Common myeloid progenitor, CD34-positive (primary cell): ENCODE data around the gene SUGP1.

ENCODE experiments used
- CTCF ChIA-PET: fragments of 350-600 bp; sonication (Branson Sonifier 250); formaldehyde crosslinking; loops from one replicate; lab custom pipeline; 2021; ENCODE audit warnings: antibody characterized with exemption; lab: Charles Lee
- POLR2A ChIA-PET: fragments of 350-600 bp; sonication (Branson Sonifier 250); formaldehyde crosslinking; loops from one replicate; lab custom pipeline; 2021; ENCODE audit warnings: antibody characterized with exemption; lab: Charles Lee
- DNase-seq, 3 donors: peaks; one replicate each; pipeline versions ENCODE4 v3.0.0 to v3.0.0-alpha.2; 2013
- H3K27ac ChIP-seq, 2 experiments: 1 replicate in 1 of 2; 2 replicates in 1 of 2; pipeline ENCODE4 v1.7.0; 2013; ENCODE audit warnings: inconsistent platforms in 2 of 2, low read length in 2 of 2, mild to moderate bottlenecking in 2 of 2, low read depth in 1 of 2, moderate library complexity in 1 of 2; ENCODE audit not compliant: severe bottlenecking in 2 of 2, insufficient read depth in 1 of 2, poor library complexity in 1 of 2
- H3K27me3 ChIP-seq, 5 experiments: replicated peaks in 2 of 5; 1 replicate in 3 of 5; 2 replicates in 2 of 5; pipeline versions ENCODE4 v1.6.1 to v1.7.0; 2013; ENCODE audit warnings: low read length in 4 of 5, mild to moderate bottlenecking in 2 of 5, moderate library complexity in 2 of 5, inconsistent platforms in 1 of 5; ENCODE audit not compliant: insufficient read depth in 5 of 5, control insufficient read depth in 4 of 5
- H3K36me3 ChIP-seq, 4 experiments: 1 replicate in 2 of 4; 2 replicates in 2 of 4; pipeline versions ENCODE4 v1.6.1 to v1.7.0; 2013; ENCODE audit warnings: low read length in 3 of 4, control low read depth in 1 of 4, mild to moderate bottlenecking in 1 of 4; ENCODE audit not compliant: control insufficient read depth in 4 of 4, insufficient read depth in 4 of 4
- H3K4me1 ChIP-seq, 4 experiments: 1 replicate in 3 of 4; 2 replicates in 1 of 4; pipeline versions ENCODE4 v1.6.1 to v1.7.1; 2013; ENCODE audit warnings: low read length in 3 of 4, mild to moderate bottlenecking in 3 of 4, control low read depth in 1 of 4, inconsistent platforms in 1 of 4, moderate library complexity in 1 of 4; ENCODE audit not compliant: control insufficient read depth in 4 of 4, insufficient read depth in 4 of 4; ENCODE audit errors: control extremely low read depth in 1 of 4
- H3K4me3 ChIP-seq, 7 experiments: 1 replicate in 4 of 7; 2 replicates in 3 of 7; pipeline versions ENCODE4 v1.5.1 to v1.7.0; 2013; ENCODE audit warnings: mild to moderate bottlenecking in 7 of 7, low read length in 6 of 7, moderate library complexity in 6 of 7, inconsistent platforms in 2 of 7, low read depth in 2 of 7, control low read depth in 1 of 7; ENCODE audit not compliant: insufficient read depth in 4 of 7, control insufficient read depth in 1 of 7; ENCODE audit errors: extremely low read depth in 1 of 7
- H3K9me3 ChIP-seq, 5 experiments: 1 replicate in 4 of 5; 2 replicates in 1 of 5; pipeline versions ENCODE4 v1.6.1 to v1.7.1; 2013; ENCODE audit warnings: low read length in 4 of 5, mild to moderate bottlenecking in 2 of 5, inconsistent platforms in 1 of 5, low read depth in 1 of 5, moderate library complexity in 1 of 5; ENCODE audit not compliant: control insufficient read depth in 4 of 5, insufficient read depth in 2 of 5; ENCODE audit errors: control extremely low read depth in 1 of 5
- WGBS: methylation state at CpG from one replicate; pipeline ENCODE4 v1.1.5; 2013; ENCODE audit not compliant: insufficient coverage; 5-methylcytosine and 5-hydroxymethylcytosine counted together

Gene SUGP1

DNA sequence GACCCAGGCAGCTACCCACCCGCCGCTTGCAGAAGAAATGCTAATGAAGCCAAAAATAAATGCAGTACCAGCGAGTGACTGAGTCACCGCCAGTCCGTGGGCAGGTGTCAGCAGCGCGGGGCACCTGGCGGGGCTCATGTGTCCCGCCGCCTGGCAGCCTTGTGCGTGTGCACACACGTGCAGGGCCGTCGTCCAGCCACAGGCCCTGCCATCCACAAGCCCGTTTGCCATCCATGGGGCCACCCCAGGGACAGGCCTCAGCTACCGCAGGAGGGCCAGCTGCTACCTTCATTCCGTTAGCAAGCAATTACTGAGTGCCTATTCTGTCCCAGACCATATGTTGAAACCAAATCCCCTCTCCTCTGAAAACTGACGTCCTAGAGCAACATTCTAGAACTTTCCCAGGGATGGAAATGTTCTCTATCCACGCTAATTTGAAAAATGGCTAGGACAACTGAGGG, 88.0 kb downstream of the SUGP1 start:
- POLR2A ChIA-PET, result no interaction called here
- DNase-seq, result no peak
- WGBS, result 86% methylated on average over 12 of the region's 19 CpGs
- H3K27me3 ChIP-seq, result peaks cover 0 to 20% (median 12%) of the 10 kb centered on the region in 5 experiments
- CTCF ChIA-PET, result interaction anchor here (1.2 kb wide), 1 partner anchor 10 kb away, joined by 3 read pairs; no protein-coding TSS in a partner anchor
- H3K9me3 ChIP-seq, result peaks cover 9 to 21% (median 18%) of the 10 kb centered on the region in 5 experiments
- H3K4me1 ChIP-seq, result no peaks in the 10 kb centered on the region
- no peak overlapping the region for H3K4me3 ChIP-seq
- H3K36me3 ChIP-seq, result no peaks in the 10 kb centered on the region
- no peak overlapping the region for H3K27ac ChIP-seq

DNA sequence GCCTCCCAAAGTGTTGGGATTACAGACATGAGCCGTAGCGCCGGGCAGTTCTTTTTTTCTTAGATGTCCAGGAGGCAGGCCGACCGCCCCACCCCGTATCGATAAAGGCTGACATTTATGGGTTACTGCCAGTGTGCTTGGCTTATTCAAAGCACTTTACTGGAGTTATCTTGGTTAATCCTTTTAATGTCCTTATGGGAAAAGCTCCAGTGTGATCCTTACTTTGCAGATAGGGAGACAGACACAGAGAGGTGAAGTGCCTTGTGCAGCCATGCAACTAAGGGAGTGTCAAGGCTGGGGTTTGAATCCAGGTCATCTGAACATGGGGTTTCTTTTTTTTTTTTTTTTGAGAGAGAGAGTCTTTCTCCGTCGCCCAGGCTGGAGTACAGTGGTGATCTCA, 89.3 kb downstream of the SUGP1 start:
- ChIA-PET CTCF (interaction anchor here (0.7 to 1.1 kb wide), 2 partner anchors 32 to 76 kb away, joined by 3 to 4 read pairs; no protein-coding TSS in a partner anchor), POLR2A (interaction anchor here (0.8 kb wide), 1 partner anchor 34 kb away, joined by 5 read pairs; no protein-coding TSS in a partner anchor)
- H3K27me3 ChIP-seq, result peaks cover 0 to 28% (median 12%) of the 10 kb centered on the region in 5 experiments
- H3K36me3 ChIP-seq, result no peaks in the 10 kb centered on the region
- DNase-seq, result no peak
- 100% methylated on average over 5 of the region's 9 CpGs for WGBS
- no peak overlapping the region for H3K4me3 ChIP-seq
- H3K27ac ChIP-seq, result no peak overlapping the region
- H3K4me1 ChIP-seq, result no peaks in the 10 kb centered on the region
- peaks cover 6 to 21% (median 18%) of the 10 kb centered on the region in 5 experiments for H3K9me3 ChIP-seq

DNA sequence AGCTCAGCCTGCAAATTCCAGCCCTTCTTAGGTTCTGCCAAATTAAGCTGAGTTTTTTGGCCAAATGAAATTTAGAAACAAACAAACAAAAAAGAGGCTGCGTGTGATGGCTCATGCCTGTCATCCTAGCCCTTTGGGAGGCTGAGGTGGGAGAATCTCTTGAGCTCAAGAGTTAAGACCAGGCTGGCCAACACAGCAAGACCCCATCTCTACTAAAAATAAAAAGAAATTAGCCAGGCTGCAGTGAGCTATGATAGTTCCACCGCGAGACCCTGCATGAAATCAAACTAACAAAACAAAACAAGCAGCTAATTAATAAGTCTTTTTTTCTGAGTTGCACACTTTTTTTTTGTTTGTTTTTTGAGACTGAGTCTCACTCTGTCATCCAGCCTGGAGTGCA, 90.6 kb downstream of the SUGP1 start:
- no peak overlapping the region for H3K27ac ChIP-seq
- no peak overlapping the region for H3K4me3 ChIP-seq
- WGBS, result 83% methylated on average over 1 of the region's 3 CpGs
- peaks cover 0 to 39% (median 14%) of the 10 kb centered on the region in 5 experiments for H3K27me3 ChIP-seq
- no peaks in the 10 kb centered on the region for H3K36me3 ChIP-seq
- DNase-seq, result no peak
- H3K4me1 ChIP-seq, result peaks cover 0 to 9% (median 6%) of the 10 kb centered on the region in 4 experiments
- ChIA-PET POLR2A (interaction anchor here (0.7 kb wide), 1 partner anchor 17 kb away, joined by 3 read pairs; no protein-coding TSS in a partner anchor), CTCF (interaction anchor here (0.9 to 1.4 kb wide), 3 partner anchors 9 to 55 kb away, joined by 3 to 4 read pairs (median 3); no protein-coding TSS in a partner anchor)
- peaks cover 5 to 14% (median 14%) of the 10 kb centered on the region in 5 experiments for H3K9me3 ChIP-seq

DNA sequence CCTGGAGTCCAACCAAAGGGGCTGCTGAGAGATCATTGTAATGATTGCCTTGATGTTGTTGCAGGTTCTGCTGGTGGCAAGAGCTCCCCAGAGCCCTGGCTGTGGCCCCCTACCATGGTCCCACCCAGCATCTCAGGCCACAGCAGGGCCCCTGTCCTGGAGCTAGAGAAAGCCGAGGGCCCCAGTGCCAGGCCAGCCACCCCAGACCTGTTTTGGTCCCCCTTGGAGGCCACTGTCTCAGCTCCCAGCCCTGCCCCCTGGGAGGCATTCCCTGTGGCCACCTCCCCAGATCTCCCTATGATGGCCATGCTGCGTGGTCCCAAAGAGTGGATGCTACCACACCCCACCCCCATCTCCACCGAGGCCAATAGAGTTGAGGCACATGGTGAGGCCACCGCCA, 93.1 kb downstream of the SUGP1 start:
- DNase-seq, result no peak
- Histone ChIP-seq H3K4me1 (peaks cover 0 to 11% (median 7%) of the 10 kb centered on the region in 4 experiments), H3K27me3 (peaks cover 0 to 56% (median 26%) of the 10 kb centered on the region in 5 experiments), H3K9me3 (no peaks in the 10 kb centered on the region), H3K27ac (no peak overlapping the region), H3K36me3 (no peaks in the 10 kb centered on the region), H3K4me3 (no peak overlapping the region)
- 73% methylated on average over 2 of the region's 4 CpGs for WGBS
- CTCF ChIA-PET, result interaction anchor here (3.3 kb wide), 1 partner anchor 79 kb away, joined by 13 read pairs; no protein-coding TSS in a partner anchor
- POLR2A ChIA-PET, result interaction anchor here (0.6 kb wide), 1 partner anchor 9 kb away, joined by 5 read pairs; no protein-coding TSS in a partner anchor

DNA sequence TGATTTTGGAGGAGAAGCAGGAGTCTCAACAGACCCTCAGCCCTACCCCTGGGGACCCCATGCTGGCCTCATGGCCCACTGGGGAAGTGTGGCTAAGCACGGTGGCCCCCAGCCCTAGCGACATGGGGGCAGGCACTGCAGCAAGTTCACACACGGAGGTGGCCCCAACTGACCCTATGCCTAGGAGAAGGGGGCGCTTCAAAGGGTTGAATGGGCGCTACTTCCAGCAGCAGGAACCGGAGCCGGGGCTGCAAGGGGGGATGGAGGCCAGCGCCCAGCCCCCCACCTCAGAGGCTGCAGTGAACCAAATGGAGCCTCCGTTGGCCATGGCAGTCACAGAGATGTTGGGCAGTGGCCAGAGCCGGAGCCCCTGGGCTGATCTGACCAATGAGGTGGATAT, 93.6 kb downstream of the SUGP1 start:
- no peaks in the 10 kb centered on the region for H3K9me3 ChIP-seq
- POLR2A ChIA-PET, result no interaction called here
- no peak for DNase-seq
- H3K27me3 ChIP-seq, result peaks cover 0 to 53% (median 26%) of the 10 kb centered on the region in 5 experiments
- CTCF ChIA-PET, result interaction anchor here (3.3 kb wide), 1 partner anchor 79 kb away, joined by 13 read pairs; no protein-coding TSS in a partner anchor
- WGBS, result 71% methylated on average over 8 of the region's 10 CpGs
- H3K27ac ChIP-seq, result no peak overlapping the region
- H3K4me3 ChIP-seq, result no peak overlapping the region
- H3K36me3 ChIP-seq, result no peaks in the 10 kb centered on the region
- peaks cover 0 to 11% (median 7%) of the 10 kb centered on the region in 4 experiments for H3K4me1 ChIP-seq

DNA sequence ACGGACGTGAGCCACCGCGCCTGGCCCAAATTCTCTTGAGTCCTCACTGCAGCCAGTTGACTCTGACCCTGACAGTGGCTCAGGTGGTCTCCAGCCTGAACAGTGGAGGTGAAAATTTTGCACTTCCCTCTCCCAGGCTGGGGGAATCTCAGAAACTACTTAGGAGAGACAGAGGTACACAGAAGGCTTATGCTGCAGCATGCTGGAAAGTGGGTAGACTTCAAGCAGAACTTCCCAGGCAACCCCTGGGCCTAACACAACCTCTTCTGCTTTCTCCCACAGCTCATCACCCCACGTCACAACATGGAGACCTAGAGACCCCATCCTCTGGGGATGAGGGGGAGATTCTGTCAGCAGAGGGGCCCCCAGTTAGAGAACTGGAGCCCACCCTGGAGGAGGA, 94.1 kb downstream of the SUGP1 start:
- Histone ChIP-seq H3K36me3 (no peaks in the 10 kb centered on the region), H3K27ac (no peak overlapping the region), H3K9me3 (no peaks in the 10 kb centered on the region), H3K4me1 (peaks cover 0 to 11% (median 7%) of the 10 kb centered on the region in 4 experiments), H3K4me3 (no peak overlapping the region), H3K27me3 (peaks cover 0 to 53% (median 26%) of the 10 kb centered on the region in 5 experiments)
- WGBS, result 87% methylated on average over 5 of the region's 5 CpGs
- POLR2A ChIA-PET, result no interaction called here
- CTCF ChIA-PET, result interaction anchor here (0.7 to 3.3 kb wide), 6 partner anchors 22 to 80 kb away, joined by 3 to 13 read pairs (median 4); no protein-coding TSS in a partner anchor
- no peak for DNase-seq
